ENCODE results near the gene CHST9.
"Not testable (repeated sequence)": the region's sequence is repeated elsewhere in the genome, so short reads cannot be mapped to it uniquely, and the experiment has no call there.

CHST9 gene

DNA sequence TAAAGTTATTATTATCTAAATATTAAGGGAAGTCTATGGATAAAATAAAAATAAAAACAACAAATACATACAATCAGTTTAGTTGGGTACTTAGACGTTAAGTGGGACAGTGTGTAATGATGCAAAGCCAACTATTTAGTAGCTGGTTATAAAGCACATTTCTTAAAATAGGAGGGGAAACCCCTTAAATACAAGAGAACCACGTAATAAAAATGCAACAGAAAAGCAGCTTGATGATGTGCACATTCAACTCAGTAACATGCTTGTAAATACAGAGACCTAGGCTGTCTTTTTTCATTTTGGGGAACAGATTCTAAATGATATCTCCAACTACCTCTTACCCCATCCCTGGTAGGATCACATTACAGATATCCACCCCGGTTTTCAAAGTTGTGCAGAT, 185.3 kb downstream of the CHST9 start:
- no peak for DNase-seq

DNA sequence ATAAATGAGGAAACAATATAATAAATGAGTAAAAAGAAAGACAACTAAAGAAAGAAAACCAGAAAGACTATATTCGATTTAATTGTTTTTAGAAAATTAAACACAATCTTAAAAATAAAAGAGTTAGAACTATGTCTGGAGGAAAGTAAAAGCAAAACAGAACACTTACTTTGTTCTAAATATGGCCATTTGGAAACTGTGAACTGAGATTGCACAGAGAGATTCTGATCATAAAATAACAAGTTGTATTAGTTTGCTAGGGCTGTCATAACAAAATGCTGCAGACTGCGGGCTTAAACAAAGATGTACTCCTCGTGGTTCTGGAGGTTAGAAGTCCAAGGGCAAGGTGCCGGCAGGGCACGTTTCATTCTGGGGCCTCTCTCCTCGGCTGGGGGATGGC, 191.5 kb downstream of the CHST9 start:
- DNase-seq: no peak

DNA sequence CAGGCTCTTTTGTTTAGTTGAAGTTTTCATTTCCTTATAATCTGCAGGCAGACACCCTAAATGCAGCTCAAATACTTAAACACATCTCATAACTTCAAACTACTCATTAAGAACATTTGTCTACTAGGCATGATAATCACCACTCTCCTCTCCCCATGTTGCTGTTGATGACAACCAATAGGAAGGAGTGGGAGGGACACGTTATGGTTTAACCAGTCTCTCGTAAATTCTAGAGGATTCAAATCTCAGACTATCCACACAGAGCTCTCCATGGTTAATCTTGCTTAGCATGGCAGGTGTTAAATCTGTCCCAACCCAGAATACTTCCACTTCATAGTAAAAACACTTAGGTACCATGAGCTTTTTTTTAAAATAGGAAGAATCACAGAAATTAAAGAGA, 192.2 kb downstream of the CHST9 start:
- DNase-seq: no peak

DNA sequence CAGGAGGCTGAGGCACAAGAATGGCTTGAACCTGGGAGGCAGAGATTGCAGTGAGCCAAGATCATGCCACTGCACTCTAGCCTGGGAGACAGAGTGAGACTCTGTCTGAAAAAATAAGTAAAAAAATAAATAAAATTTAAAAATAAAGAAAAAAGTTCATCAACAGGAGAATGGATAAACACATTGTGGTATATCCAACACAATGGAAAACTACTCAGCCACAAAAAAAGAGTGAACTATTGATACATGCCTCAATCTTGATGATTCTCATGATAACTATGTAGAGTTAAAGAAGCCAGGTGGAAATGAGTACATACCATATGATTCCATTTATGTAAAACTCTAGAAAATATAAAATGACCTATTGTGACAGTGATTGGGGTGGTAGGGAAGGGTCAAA, 195.3 kb downstream of the CHST9 start:
- DNase-seq: no peak

DNA sequence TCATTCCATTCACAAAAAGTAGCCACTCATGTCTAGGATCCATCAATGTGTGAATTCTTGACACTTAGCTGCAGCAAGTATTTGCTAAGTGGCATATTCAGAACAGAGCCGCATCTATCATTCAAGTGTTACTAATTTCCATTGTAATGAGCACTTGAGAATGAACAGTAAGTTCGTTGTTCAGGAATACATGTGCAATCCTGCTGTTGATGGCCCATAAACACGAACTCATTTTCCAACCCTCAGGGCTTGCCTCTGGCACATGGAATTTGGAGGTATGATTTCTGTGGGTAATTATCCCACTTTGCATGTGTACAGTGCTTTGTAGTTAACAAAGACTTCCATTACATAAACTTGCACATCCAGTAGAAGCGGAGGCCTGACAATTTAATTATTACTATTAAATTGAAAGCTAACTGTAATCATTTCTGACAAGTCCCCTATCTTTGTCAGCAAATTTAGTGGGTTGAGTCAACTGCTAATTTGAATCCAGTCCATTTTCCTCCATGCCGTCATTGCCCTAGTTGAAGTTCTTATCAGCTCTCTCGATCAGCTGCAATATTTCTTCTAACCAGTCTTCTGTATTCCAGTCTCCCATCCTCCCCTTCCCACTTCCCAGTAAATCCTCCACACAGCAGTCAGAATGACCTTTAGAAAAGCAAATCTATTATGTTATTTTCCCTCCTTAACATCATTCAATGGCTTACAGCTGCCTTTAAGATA, 203.6 kb downstream of the CHST9 start:
- DNase-seq: no peak

DNA sequence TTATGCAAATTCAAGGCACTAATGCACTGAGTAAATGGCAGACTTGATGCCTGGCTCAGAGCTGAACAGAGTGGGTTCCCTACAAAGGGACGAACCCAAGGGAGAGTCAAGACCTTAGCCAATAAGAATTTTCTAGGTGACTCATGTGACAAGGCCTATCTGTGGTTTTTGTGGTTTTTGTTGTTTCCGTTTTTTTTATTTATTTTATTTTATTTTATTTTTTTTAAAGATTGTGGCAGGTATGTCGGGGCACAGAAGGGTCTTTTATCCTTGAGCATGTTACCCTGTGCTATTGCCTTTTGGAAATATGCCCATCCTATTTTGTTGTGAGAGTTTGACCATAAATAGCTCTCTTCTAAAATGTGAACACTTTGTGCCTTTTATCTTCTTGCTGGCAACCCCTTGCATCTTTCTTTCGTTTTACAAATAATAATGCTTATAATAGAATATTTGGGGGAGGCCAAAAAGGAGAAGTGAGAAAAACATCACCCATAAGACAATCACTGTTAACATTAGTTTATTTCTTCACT, 206.2 kb downstream of the CHST9 start:
- DNase-seq: no peak

DNA sequence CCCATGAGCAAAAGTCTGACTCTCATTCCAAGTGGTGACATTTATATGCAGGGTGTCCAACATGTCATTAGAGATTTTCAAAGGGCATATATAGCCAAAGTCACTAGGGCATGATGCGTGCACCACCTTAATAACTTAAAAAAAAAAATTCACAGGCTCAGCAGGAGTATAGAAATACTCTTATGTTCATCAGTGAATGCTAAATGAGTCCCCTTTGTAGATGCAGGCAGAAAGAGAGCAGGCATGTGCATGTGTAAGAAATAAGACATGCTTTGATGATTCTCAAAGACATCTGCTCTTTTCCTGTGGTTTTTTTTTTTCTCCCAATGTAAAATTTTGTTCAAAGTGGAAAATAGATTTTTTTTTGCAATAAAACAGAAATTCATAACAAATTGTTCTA, 207.3 kb downstream of the CHST9 start:
- DNase-seq: no peak

DNA sequence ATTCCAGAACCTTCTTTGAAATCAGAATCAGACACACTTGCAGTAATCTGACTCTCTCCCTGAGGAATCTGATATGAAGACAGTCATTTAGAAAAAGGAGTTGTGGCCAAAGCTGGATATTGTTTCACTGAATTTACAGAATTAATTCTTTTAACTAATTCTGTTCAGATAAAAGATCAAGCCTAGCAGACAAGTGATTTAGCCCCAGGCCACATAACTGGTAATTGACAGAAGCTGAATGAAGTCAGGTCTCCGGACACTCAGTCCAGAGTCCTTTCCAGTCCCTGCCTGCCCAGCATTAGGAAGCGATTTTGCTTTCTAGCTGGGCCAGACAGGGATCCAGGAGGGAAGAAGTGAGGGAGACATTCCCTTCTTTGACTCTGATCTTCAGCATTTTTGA, 208.9 kb downstream of the CHST9 start:
- DNase-seq: no peak

DNA sequence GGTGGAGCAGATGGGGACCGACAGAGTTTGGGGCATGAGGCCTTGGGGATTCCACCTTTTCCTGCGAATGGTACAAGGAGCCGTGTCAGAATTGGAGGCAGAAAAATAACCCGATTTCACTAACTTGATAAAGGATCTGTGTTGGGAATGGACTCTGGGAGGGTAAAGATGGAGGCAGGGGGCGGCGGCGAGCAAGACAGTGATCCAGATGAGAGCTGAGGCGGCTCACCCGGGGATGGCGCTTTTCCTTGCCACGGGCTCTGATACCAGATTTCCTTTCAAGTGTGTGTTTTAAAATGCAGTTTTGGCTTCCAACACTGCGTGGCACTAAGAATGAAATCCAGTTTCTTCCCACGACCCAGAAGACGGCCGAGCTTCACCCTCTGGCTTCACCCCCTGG, 212.6 kb downstream of the CHST9 start:
- DNase-seq: not testable (repeated sequence)

DNA sequence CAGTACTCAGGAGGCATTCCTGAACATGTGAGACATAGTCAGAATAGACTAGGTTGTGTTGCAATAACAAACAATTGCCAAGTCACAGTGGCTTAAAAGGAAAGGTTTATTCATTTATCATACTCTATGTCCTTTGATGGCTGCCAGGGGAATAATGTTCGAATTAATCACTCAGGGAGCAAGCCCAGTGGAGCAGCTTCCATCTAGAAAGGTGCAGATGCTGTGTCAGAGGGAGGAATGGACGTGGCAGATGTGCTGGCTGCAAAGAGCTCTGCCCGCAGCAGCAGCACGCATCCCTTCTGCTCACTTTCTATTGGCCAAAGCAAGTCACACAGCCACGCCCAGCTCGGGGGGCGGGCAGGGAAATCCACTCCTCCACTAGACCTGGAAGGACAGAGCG, 213.7 kb downstream of the CHST9 start:
- DNase-seq: no peak

DNA sequence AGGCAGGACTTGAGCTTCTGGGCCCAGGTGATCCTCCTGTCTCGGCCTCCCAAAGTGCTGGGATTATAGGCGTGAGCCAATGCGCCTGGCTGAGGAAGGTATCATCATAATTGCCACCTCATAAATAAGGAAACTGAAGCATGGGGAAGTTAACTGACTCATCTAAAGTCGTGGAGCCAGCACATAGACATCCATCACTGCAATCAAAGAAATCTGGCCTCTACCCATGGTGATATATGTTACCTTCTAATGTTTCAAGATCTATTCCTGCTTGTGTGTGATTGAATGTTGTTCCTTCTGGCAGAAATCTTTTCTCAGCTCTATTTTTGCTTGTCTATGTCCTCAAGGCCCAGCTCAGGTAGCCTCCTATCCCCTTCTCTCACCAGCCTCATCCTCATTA, 214.5 kb downstream of the CHST9 start:
- no peak for DNase-seq

DNA sequence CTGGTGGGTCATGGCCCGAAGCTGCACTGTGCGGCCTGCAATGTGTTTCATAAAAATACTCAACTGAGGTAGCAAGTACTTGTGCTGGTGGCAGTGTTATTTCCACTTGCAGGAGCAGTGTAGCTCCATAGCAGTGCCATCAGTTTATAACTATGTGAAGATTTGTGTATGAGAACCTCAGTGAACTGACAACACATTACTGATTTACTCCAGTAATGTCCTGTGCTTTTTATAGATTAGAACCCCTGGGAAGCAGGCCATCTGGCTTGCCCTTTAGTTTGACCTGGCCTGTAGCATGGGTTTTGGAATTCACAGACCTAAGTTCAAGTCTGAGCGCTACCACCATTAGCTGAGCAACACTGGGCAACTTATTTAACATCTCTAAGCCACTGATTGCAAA, 219.9 kb downstream of the CHST9 start:
- no peak for DNase-seq

DNA sequence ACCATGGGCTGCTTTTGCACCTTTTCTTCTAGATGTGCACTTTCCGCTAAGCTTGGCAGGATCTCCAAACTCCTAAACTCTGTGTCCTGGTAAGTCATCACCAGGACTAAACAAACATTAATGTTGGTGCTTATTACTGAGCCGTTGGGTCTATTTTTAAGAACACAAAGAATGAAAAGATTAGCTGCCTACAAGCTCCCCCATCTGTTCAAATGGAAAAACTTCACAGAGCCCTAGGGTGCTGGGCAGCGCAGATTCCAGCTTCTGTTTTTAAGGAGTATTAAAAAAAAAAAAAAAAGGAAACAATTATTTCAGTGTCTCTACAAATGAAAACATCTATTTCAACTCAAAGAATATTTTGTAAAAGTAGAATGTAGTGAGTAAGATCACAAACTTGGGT, 221.8 kb downstream of the CHST9 start:
- DNase-seq: no peak

DNA sequence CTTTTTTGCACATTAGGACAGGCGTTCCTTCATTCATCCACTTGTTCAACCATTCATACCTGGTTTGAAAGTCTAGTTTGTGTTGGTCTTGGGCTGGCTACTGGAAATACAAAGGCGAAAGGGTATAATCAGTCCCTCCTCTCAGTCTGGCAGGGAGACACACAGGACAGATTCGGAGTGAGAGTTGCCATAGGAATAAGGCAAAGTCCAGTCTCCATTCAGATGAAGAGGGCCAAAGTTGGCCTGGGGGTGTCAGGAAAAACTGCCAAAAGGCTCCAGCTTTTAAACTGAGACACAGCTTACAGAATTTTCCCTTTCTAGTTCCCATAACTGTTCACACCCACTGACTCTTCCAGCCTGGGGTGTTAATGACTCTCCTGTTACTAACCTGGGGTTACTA, 223.3 kb downstream of the CHST9 start:
- DNase-seq: no peak

DNA sequence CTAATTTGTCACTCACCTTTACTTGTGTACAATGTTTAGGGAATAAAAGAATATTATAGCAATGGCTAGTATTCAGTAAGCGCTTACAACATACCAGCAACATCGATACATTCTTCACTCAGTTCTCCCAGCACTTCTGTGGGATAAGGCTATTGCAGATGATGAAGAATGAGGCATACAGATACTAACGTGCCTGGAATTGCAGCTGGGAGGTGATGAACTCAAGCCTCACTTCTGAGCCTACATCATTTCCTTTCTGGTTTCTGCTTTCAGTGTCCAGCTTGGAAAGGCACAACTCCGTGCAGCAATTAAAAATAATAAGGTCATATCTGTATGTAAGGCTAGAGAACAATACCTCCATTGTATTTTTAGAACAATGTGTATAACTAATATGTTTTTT, 224.2 kb downstream of the CHST9 start:
- no peak for DNase-seq

DNA sequence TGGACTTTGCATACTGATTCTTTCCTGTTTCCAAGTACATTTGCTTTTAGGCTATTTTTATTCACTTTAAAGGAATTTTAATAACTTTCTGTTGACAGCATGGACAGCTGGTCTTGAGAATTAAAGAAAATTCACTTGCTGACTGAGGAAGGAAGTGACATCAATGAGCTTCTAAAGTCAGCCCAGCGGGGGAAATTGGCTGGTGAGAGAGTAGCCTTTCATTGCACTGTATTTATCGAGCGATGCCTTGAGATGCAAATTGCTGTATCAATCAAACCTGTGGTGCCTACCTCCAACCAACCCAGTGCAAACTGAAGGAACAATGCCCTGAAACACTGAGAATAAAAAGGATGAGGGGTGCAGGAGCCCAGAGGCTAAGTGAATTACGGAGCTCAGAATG, 228.2 kb downstream of the CHST9 start:
- DNase-seq: no peak

DNA sequence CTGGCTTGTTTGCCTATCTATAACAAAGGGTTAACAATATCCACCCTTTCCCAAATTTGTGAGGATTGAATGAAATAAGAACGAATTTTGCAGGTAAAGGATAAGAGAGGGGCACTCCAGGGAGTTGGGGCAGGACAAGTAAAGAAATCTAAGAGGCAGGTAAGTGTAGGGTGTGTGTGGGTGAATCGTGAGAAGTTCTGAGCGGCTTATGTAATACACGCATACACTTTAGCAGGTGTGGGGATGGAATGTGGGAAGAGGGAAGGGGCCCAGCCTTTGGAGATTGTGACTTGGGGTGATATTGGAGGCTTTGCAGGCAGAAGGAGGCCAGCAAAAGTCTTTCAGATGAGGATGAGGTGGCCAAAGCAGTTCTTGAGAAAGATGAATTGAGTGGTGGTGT, 236.4 kb downstream of the CHST9 start:
- DNase-seq: no peak

DNA sequence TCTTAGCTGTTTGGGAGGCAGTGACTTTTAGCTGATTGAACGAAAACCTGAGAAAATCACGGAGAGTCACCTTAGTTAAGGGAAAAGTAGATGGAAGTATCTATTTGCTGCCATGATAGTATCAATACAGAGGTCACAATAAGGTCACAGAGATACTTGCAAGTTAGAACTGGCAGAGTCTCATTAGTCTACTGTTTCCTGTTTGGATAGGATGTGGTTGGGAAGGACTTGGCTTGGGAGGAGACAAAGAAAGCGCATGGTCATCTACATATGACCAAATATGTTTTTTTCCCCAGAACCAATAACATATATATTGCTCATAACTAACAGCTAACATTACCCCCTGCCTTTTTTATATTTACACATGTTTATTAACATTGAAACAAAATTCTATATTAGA, 241.2 kb downstream of the CHST9 start:
- no peak for DNase-seq

DNA sequence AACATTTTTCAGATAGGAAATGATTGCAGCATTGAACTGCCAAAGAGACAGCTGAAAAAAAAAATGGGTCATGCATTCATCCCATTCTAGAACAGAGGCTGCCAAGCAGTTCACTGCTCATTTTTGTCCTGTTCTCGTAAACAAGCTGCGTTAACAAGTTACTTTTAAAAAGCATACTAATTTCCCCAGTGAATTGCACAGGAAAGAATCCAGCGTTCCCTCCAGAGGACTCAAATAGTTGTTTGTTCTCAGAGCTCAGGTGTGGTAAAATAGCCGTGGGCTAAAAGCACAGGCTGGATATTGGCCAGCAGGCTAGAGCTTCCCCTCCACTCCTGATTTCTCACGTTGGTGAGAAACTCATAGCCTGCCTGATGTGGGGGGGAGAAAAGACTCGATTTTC, 243.5 kb downstream of the CHST9 start:
- no peak for DNase-seq

DNA sequence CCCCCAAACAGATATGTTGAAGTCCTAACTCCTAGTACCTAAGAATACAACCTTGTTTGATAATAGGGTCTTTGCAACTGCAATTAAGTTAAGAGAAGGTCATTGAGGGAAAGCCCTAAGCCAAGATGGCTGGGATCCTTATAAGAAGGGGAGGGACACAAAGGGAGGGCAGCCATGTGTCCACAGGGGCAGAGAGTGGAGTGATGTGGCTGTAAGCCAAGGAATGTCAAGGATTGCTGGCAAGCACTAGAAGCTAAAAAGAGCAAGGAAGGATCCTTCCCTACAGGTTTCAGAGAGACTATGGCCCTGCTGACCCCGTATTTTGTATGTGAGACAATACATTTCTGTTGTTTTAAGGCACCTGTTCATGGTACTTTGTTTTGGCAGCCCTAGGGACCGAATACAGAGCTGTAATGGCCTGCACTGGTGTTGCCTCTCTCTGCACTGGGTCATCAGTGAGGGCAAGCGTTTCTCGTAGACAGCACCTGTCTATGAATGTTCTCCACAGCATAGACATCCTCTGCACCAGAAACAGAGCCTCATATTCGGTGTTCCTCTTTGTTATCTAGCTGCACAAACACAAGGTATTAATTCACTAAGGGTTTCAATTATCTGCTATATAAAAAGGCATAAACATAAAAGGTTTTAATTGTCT, 244.2 kb downstream of the CHST9 start:
- no peak for DNase-seq

DNA sequence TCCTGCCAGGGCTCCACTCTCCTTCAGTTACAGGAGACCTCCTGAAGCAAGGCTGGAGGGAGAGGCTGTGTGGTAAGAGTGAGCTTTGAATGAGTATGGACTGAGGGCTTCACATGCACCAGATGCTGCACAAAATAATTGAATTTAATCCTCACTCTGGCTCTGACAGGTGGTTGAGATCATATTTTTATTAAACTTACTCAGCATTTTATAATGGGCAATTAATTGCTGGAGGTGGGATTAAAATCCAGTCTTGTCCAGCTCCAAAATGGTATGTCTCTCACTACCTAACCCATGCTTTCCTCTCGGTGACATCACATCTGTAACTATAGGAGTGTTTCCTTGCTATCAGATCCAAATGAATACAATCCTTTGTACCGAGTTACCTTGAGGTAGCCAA, 253.4 kb downstream of the CHST9 start:
- DNase-seq: no peak

DNA sequence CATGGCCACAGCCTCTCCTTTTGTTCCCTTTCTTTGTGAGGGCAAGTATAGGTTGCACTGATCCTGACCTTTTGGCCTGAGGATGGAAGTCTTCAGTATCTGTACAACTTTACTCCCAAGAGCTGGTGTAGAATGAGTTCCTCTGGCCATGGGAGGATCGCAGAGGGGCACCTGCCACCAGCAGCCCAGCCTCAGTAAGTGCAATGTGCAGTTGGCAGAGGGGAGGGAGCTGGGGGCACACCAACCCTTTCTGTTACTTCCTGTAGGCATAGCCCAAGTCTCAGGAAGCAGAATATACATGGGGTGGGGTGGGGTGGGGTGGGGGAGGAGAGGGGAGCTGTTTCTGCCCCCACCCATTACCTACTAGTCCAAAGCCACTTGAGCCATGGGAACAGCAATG, 254.5 kb downstream of the CHST9 start:
- DNase-seq: no peak

DNA sequence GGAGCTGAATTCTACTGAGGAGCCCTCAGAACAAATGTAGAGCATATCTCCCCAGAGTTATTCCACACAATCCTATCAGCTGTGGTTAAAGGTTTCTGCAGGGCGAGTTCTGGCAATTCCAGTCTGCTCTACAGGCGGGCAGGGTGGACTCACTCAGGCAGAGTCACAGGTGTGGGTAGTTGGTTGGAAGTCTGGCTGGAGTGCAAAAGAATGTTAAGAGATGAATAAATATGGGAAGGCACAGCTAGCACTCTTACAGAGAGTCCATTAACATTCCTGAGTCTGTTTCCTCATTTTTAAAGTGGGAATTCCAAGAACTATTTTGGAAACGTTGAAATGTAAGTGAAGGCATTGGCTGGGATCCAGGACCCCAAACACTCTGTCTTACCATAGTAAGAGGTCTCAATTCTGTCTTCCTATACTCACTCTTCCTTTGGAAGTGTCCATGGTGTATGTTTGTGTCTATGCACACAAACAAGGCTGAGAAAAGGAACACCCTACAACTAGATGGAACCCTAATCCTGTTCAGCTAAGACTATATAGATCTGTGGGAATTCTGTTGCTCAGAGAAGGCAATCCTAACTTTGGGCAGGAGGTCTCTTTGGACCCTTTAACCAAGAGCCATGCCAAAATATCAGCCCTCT, 256.3 kb downstream of the CHST9 start:
- no peak for DNase-seq

DNA sequence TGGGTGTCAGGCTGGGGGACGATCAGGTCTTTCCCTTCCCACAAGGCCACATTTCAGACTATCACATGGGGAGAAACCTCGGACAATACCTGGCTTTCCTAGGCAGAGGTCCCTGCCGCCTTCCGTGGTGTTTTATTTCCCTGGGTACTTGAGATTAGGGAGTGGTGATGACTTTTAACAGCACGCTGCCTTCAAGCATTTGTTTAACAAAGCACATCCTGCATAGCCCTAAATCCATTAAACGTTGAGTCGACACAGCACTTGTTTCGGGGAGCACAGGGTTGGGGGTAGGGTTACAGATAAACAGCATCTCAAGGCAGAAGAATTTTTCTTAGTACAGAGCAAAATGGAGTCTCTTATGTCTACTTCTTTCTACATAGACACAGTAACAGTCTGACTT, 257.3 kb downstream of the CHST9 start:
- not testable (repeated sequence) for DNase-seq
